IPS DF 4.7 (cell line): ENCODE data around the gene WNT3.

Source experiments
- DNase-seq: peaks from one replicate; pipeline ENCODE4 v3.0.0-alpha.2; 2013; ENCODE audit warnings: low spot score; ENCODE audit errors: extremely low read depth

WNT3 gene

GRCh38 chr17:46733837-46734475 is 84.5 kb downstream of the WNT3 start:
- no peak for DNase-seq

GRCh38 chr17:46732754-46733398 is 85.6 kb downstream of the WNT3 start:
- peak; percentile 58 for DNase-seq

- DNase-seq, result no peak
Measured at GRCh38 chr17:46732160-46732559, 86.3 kb downstream of the WNT3 start.

- DNase-seq, result no peak
Measured at GRCh38 chr17:46730679-46731078, 87.8 kb downstream of the WNT3 start.

GRCh38 chr17:46730026-46730425 is 88.5 kb downstream of the WNT3 start:
- DNase-seq, result no peak

GRCh38 chr17:46727572-46728348 is 90.7 kb downstream of the WNT3 start:
- no peak for DNase-seq

- no peak for DNase-seq
Measured at GRCh38 chr17:46726206-46726605, 92.3 kb downstream of the WNT3 start.

- no peak for DNase-seq
Measured at GRCh38 chr17:46722662-46723285, 95.7 kb downstream of the WNT3 start.

GRCh38 chr17:46720408-46720807 is 98.1 kb downstream of the WNT3 start:
- no peak for DNase-seq

- no peak for DNase-seq
Measured at GRCh38 chr17:46719891-46720290, 98.6 kb downstream of the WNT3 start.

- no peak for DNase-seq
Measured at GRCh38 chr17:46717999-46718398, 100.5 kb downstream of the WNT3 start.
